Naive thymus-derived CD8-positive, alpha-beta T cell (primary cell): Measurements from ENCODE around the gene CELA1. TPM values are rescaled to one million over a fixed set of nuclear protein-coding genes. Genes with fewer than 3 reads are reported as not detected.
"Not testable (repeated sequence)": the region's sequence is repeated elsewhere in the genome, so short reads cannot be mapped to it uniquely, and the experiment has no call there.

Experiments used
- ATAC-seq, 2 donors: fragments of 150-1000 bp; cut with Tn5 transposase in 1 of 2; sonication (Bioruptor Pico), chemical (Tn5 transposase) in 1 of 2; 1 replicate in 1 of 2; 2 replicates in 1 of 2; pipeline ENCODE4 v1.10.0; 2021; ENCODE audit warnings: mild to moderate bottlenecking in 2 of 2, moderate library complexity in 2 of 2
- POLR2A ChIA-PET: fragments of 350-600 bp; sonication (Branson Sonifier 250); formaldehyde crosslinking; loops from one replicate; lab custom pipeline; 2021; ENCODE audit warnings: antibody characterized with exemption; lab: Charles Lee
- DNase-seq, 10 donors: peaks; one replicate each; pipeline versions ENCODE4 v3.0.0 to v3.0.0-alpha.2; 2020 to 2022
- H3K27ac Mint-ChIP-seq, 10 donors: one replicate each; pipeline ENCODE4 v1.8.0; 2020 to 2022; ENCODE audit warnings: mild to moderate bottlenecking in 10 of 10, mixed read lengths in 10 of 10, moderate library complexity in 4 of 10, inconsistent platforms in 1 of 10
- H3K27me3 Mint-ChIP-seq, 5 donors: one replicate each; pipeline ENCODE4 v1.8.0; 2021 to 2022; ENCODE audit warnings: mixed read lengths in 5 of 5
- H3K36me3 Mint-ChIP-seq, 3 donors: one replicate each; pipeline ENCODE4 v1.8.0; 2020 to 2022; ENCODE audit warnings: mixed read lengths in 3 of 3, mild to moderate bottlenecking in 2 of 3, inconsistent platforms in 1 of 3
- H3K4me1 Mint-ChIP-seq, 4 donors: one replicate each; pipeline ENCODE4 v1.8.0; 2021 to 2022; ENCODE audit warnings: mixed read lengths in 4 of 4
- H3K4me3 Mint-ChIP-seq, 10 donors: one replicate each; pipeline ENCODE4 v1.8.0; 2020 to 2022; ENCODE audit warnings: mild to moderate bottlenecking in 10 of 10, mixed read lengths in 10 of 10, moderate library complexity in 6 of 10, inconsistent platforms in 1 of 10
- H3K9me3 Mint-ChIP-seq, 9 donors: one replicate each; pipeline ENCODE4 v1.8.0; 2020 to 2022; ENCODE audit warnings: mixed read lengths in 9 of 9, mild to moderate bottlenecking in 3 of 9, inconsistent platforms in 1 of 9, moderate library complexity in 1 of 9
- polyA plus RNA-seq, 3 donors: library from polyadenylated mRNA; unstranded; fragments of 300-500 nt; fragmentation: Illumina TruSeq; gene quantifications; one replicate each; pipeline ENCODE4 v1.2.3, GENCODE V29; 2021
- total RNA-seq, 8 experiments: library from RNA in 2 of 8; stranded (reverse) in 2 of 8; gene quantifications; one replicate each; pipeline ENCODE4 v1.2.3 and lab custom pipeline; 2021 to 2026

Gene CELA1
- total and polyA plus RNA-seq, 5 experiments from 2014 or later, result 2.2 to 9.8 (median 3.6) TPM

DNA sequence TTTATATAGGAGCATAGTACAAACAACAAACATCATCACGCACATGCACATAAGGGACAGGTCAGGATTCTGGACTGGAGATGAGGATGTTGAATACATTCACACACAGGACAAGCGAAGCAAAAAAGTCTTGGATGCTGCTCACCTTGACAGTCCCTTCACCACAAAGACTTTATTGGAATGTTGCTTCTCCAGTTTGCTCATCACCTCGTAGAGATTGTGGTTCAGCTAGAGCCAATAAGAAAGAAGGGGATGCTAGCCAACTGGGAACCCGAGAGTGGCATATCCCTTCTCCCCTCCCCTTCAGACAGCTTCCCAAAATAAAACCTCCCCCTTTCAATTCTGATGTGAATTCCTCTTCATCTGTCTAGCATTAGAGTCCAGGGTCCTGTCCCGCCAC lies 50.8 kb downstream of the CELA1 start:
- no peak for DNase-seq
- Mint-ChIP-seq H3K36me3 (peaks cover 4 to 91% (median 7%) of the 10 kb centered on the region in 3 donors), H3K4me1 (peaks cover 12 to 28% (median 21%) of the 10 kb centered on the region in 4 donors), H3K9me3 (no peaks in the 10 kb centered on the region), H3K27ac (peak overlapping the region in 5 of 10 donors; percentile 37 to 85 (median 48)), H3K27me3 (no peaks in the 10 kb centered on the region), H3K4me3 (no peak overlapping the region)
- POLR2A ChIA-PET, result interaction anchor here (1.0 to 1.9 kb wide), 2 partner anchors 15 to 23 kb away, joined by 5 to 6 read pairs; no protein-coding TSS in a partner anchor
- ATAC-seq, result no peak

DNA sequence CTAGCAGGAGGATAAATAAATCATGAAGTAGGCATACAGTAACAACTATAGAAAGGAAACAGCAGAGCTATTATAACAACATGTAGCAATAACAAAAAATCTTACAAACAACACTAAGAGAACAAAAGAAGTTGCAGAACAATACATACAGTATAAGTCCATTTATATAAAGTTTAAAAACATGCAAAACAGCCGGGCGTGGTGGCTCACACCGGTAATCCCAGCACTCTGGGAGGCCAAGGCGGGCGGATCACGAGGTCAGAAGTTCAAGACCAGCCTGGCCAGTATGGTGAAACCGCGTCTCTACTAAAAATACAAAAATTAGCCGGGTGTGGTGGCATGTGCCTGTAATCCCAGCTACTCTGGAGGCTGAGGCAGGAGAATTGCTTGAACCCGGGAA lies 52.4 kb downstream of the CELA1 start:
- DNase-seq, ATAC-seq, H3K4me3 Mint-ChIP-seq, H3K27me3 Mint-ChIP-seq, H3K9me3 Mint-ChIP-seq: not testable (repeated sequence)
- H3K27ac Mint-ChIP-seq, result peak overlapping the region in 9 of 10 donors; percentile 7 to 88 (median 71)
- H3K36me3 Mint-ChIP-seq, result peaks cover 1 to 91% (median 5%) of the 10 kb centered on the region in 3 donors
- H3K4me1 Mint-ChIP-seq, result peaks cover 10 to 24% (median 21%) of the 10 kb centered on the region in 4 donors
- POLR2A ChIA-PET, result interaction anchor here (0.7 to 1.2 kb wide), 3 partner anchors 17 to 86 kb away, joined by 3 to 4 read pairs (median 3); no protein-coding TSS in a partner anchor

DNA sequence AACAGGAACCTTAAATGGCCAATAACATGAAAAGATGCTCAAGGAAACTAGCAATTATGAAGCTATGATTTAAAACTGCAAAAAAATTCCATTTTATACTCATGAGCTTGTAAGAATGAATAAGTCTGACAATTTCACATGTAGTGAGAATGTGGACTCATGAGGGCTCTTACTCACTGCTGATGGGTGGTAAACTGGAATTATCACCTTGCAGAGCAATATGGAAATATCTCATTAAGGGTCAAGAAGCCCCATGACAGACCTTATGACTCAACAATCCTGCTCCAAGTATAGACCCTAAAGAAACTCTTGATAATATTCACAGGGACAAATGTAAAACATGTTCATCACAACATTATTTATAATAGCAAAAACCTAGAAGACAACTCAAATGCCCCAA lies 52.8 kb downstream of the CELA1 start:
- POLR2A ChIA-PET, result interaction anchor here (0.7 to 1.0 kb wide), 2 partner anchors 16 to 86 kb away, joined by 3 read pairs; no protein-coding TSS in a partner anchor
- Mint-ChIP-seq H3K4me3 (no peak overlapping the region), H3K36me3 (peaks cover 0 to 91% (median 4%) of the 10 kb centered on the region in 3 donors), H3K27ac (peak overlapping the region in 9 of 10 donors; percentile 7 to 88 (median 71)), H3K4me1 (peaks cover 11 to 24% (median 20%) of the 10 kb centered on the region in 4 donors), H3K27me3 (no peaks in the 10 kb centered on the region), H3K9me3 (no peaks in the 10 kb centered on the region)
- DNase-seq (no peak), ATAC-seq (no peak)

DNA sequence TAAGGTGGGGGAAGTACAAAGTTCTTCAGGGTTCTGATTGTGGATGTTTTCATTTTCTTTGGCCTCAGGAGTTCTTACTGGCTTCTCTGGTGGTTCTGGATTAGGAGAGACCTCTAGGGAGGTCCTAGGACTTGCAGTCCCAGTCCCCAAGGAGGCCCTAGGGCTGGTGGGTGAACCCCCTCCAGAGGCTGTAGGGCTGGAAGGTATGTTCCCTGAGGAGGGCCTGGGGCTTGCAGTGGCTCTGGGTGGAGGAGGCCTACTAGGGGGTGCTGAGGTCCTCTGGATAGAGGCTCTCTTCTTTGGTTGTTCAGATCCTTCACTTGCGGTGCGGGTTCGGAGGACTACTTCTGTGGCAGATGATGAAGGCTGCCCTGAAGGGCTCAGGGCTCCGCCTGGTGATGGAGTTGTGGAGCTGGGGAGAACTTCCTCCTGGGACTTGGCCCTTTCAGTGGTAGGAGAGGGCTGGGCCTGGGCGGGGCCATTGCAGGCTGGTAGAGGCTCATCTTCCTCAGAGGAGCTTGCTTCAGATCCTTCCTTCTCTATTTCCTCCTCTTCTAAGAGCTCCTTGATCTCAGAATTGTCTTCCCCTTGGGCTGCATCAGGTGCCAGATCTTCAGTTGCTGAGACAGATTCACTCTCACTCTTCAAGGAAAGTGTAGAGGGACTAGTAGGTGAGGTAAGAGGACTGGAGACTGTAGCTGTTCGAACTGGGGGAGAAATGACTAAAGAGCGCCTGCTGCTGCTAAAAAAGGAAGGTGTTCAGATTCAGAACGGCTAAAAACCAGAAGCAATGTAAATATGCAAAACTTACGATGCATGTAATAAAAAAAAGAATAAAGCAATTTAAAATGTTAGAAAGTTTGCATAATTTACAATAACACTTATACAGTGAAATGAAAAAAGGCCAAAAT lies 54.6 kb downstream of the CELA1 start:
- H3K27me3 Mint-ChIP-seq, DNase-seq, H3K9me3 Mint-ChIP-seq, H3K4me3 Mint-ChIP-seq, ATAC-seq: not testable (repeated sequence)
- POLR2A ChIA-PET, result interaction anchor here (1.0 kb wide), 2 partner anchors 27 to 50 kb away, joined by 3 read pairs; no protein-coding TSS in a partner anchor
- peak overlapping the region; percentile 57 to 90 (median 74) for H3K27ac Mint-ChIP-seq
- peaks cover 11 to 22% (median 20%) of the 10 kb centered on the region in 4 donors for H3K4me1 Mint-ChIP-seq
- peaks cover 0 to 92% (median 7%) of the 10 kb centered on the region in 3 donors for H3K36me3 Mint-ChIP-seq

DNA sequence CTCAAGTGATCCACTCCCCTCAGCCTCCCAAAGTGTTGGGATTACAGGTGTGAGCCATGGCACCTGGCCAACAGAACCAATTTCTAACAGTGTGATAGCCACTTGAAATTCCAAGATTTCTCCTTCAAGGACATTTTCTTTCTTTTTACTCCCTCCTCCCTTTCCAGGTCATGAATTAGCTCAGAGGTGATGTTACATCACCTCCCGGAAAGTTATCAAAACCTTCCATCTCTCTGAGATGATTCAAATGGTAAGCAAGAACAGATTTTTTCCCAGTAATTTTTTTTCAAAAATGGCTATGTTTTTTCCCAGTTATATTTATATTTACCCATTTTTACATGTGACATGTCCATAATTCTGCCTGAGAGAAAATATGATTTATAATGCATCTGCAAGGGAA lies 60.6 kb downstream of the CELA1 start:
- Mint-ChIP-seq H3K4me3 (no peak overlapping the region), H3K9me3 (no peaks in the 10 kb centered on the region), H3K27ac (peak overlapping the region in 8 of 10 donors; percentile 43 to 81 (median 56)), H3K36me3 (peaks cover 0 to 85% (median 11%) of the 10 kb centered on the region in 3 donors), H3K27me3 (no peaks in the 10 kb centered on the region), H3K4me1 (peaks cover 2 to 6% (median 4%) of the 10 kb centered on the region in 4 donors)
- POLR2A ChIA-PET, result no interaction called here
- ATAC-seq (no peak), DNase-seq (no peak)

DNA sequence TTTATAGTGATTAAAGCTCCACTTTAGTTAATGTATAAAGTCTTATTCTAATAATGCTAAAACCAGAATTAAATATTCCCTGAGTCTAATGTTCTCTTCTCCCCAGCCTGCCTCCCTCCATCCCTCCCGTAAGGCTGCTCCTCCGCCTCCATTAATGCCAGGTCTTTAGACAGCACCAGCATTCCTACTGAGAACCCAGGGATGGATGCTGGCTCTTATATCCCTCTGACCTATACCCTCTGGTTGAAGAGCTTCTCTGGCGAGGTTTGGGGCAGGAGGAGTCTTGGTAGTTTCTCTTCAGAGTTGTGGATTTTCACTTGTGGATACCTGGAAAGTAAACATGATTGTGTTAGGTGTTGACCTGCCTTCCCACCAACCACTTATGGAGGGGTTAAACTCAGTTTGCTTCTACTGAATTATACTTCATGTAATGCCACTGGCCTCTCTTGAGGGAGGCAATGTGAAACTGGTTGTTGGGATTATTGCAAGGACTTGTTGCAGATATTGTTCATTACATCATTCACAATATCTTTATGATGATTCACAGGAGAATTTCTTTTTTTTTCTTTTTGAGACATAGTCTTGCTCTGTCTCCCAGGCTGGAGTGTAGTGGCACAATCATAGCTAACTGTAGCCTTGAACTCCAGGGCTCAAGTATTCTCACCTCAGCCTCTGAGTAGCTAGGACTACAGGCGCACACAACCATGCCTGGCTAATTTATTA lies 65.1 kb downstream of the CELA1 start:
- Mint-ChIP-seq H3K4me1 (peaks cover 0 to 6% (median 3%) of the 10 kb centered on the region in 4 donors), H3K4me3 (no peak overlapping the region), H3K27me3 (no peaks in the 10 kb centered on the region), H3K36me3 (peaks cover 0 to 60% (median 10%) of the 10 kb centered on the region in 3 donors), H3K27ac (peak overlapping the region; percentile 50 to 85 (median 69)), H3K9me3 (no peaks in the 10 kb centered on the region)
- DNase-seq, result no peak
- POLR2A ChIA-PET, result interaction anchor here (1.0 kb wide), 1 partner anchor 37 kb away, joined by 3 read pairs; no protein-coding TSS in a partner anchor
- no peak for ATAC-seq

Other genes with a start within 250 kb of the CELA1 start
- gene TFCP2, start 173.5 kb downstream of the CELA1 start, total RNA-seq, result 10 to 100 TPM; 33.6 to 34.9 TPM
- gene TFCP2, start 173.5 kb downstream of the CELA1 start, polyA plus RNA-seq, result 10 to 100 TPM in 1 of 3 donors, 1 to 10 TPM in 2; 8.0 to 16.7 (median 9.9) TPM
- gene POU6F1, start 128.6 kb downstream of the CELA1 start, total RNA-seq, result 10 to 100 TPM; 46.2 to 49.7 TPM
- gene POU6F1, start 128.6 kb downstream of the CELA1 start, polyA plus RNA-seq, result 1 to 10 TPM in 2 of 3 donors, under 1 TPM in 1; 0.62 to 1.8 (median 1.7) TPM
- gene DAZAP2, start 107.9 kb downstream of the CELA1 start, total RNA-seq, result 100 to 1,000 TPM; 301 to 314 TPM
- gene DAZAP2, start 107.9 kb downstream of the CELA1 start, polyA plus RNA-seq, result 1,000 to 10,000 TPM; 1,276 to 1,317 (median 1,313) TPM
- 1 to 10 TPM; 5.5 to 6.9 TPM for gene SMAGP, start 76.3 kb downstream of the CELA1 start, total RNA-seq
- gene SMAGP, start 76.3 kb downstream of the CELA1 start, polyA plus RNA-seq, result 10 to 100 TPM; 15.1 to 18.5 (median 15.6) TPM
- 100 to 1,000 TPM; 257 to 267 TPM for gene BIN2, start 22.5 kb downstream of the CELA1 start, total RNA-seq
- 100 to 1,000 TPM; 228 to 303 (median 266) TPM for gene BIN2, start 22.5 kb downstream of the CELA1 start, polyA plus RNA-seq
- gene GALNT6, start 44.7 kb upstream of the CELA1 start, total RNA-seq, result 1 to 10 TPM; 1.5 to 1.9 TPM
- 1 to 10 TPM; 4.4 to 8.3 (median 4.6) TPM for gene GALNT6, start 44.7 kb upstream of the CELA1 start, polyA plus RNA-seq
- under 1 TPM; 0.41 to 0.42 TPM for gene SLC4A8, start 78.2 kb upstream of the CELA1 start, total RNA-seq
- under 1 TPM; 0.52 to 0.99 (median 0.58) TPM for gene SLC4A8, start 78.2 kb upstream of the CELA1 start, polyA plus RNA-seq
- 1 to 10 TPM; 1.1 to 1.8 TPM for gene SCN8A, start 244.6 kb upstream of the CELA1 start, total RNA-seq
- under 1 TPM; 0.07 to 0.42 (median 0.22) TPM for gene SCN8A, start 244.6 kb upstream of the CELA1 start, polyA plus RNA-seq